AG04449 (cell line): ENCODE results near the gene XPO6.
"Not testable (repeated sequence)": the region's sequence is repeated elsewhere in the genome, so short reads cannot be mapped to it uniquely, and the experiment has no call there.

ENCODE experiments used
- CTCF ChIA-PET: fragments of 350-600 bp; formaldehyde crosslinking; extraction: SDS; loops from one replicate; lab custom pipeline; 2021; ENCODE audit warnings: antibody characterized with exemption; lab: Yijun Ruan, JAX
- POLR2A ChIA-PET: fragments of 400-600, 350-600 bp; formaldehyde crosslinking; extraction: SDS; loops from one replicate; lab custom pipeline; 2020; ENCODE audit warnings: antibody characterized with exemption, inconsistent platforms; lab: Yijun Ruan, JAX
- DNase-seq: peaks from one replicate; pipeline ENCODE4 v3.0.0-alpha.2; 2010; ENCODE audit warnings: low read depth, low spot score
- H3K4me3 ChIP-seq: 2 replicates; pipeline ENCODE4 v1.5.1; 2011; ENCODE audit warnings: low read depth, mild to moderate bottlenecking, control low read depth, low read length
- TF ChIP-seq, protein P1 (sequence below): IDR thresholded peaks from one replicate; pipeline ENCODE4 v1.5.1; 2011; ENCODE audit warnings: mild to moderate bottlenecking, moderate library complexity, low read length, control low read depth, inconsistent platforms; ENCODE audit not compliant: insufficient read depth; ENCODE audit errors: missing control alignments

The XPO6 gene

DNA sequence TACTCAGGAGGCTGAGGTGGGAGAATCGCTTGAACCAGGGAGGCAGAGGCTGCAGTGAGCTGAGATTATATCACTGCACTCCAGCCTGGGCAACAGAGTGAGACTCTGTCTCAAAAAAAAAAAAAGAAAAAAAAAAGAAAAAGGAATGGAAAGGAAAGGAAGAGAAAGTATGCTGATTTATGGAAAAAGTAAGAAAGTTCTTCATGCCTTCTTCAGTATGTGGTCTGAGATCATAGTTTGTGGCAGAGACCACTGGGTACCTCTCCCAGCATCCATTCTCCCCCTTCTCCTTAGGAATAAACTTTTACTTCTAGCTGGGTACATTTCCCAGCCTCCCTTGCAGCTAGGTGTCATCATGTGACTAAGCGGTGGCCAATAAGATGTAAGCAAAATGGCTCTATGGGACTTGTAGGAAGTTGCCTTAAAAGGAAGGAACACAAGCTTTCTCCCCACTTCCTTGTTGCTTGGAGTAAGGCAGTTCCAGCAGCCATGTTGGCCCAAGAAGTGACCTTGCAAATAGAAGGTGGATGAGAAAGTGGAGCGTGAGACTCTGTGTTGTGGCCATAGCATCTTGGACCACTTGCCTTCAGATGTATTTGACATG, 26.1 kb upstream of the XPO6 start:
- POLR2A ChIA-PET, result interaction anchor here (0.6 kb wide), 1 partner anchor 20 kb away, joined by 3 read pairs; no protein-coding TSS in a partner anchor

DNA sequence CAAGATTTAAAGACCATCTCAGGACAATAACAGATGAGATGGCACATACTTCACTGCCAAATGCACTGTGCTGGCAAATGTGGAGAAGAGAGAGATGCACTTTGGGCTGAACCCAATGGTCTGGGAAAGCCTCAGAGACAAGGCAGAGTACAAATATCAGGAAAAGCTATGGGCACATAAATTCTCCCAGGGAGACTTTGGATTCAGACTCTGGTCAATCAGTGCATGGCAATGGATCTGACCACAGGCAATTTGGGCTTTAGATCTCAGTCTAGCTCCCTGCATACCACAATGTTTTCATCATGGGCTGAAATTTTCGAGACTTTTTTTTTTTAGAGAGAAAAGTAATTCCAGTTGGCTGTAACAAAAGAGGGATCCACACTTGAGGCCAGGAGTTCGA, 20.0 kb upstream of the XPO6 start:
- POLR2A ChIA-PET, result no interaction called here
- DNase-seq, result no peak
- TF ChIP-seq, protein P1, sequence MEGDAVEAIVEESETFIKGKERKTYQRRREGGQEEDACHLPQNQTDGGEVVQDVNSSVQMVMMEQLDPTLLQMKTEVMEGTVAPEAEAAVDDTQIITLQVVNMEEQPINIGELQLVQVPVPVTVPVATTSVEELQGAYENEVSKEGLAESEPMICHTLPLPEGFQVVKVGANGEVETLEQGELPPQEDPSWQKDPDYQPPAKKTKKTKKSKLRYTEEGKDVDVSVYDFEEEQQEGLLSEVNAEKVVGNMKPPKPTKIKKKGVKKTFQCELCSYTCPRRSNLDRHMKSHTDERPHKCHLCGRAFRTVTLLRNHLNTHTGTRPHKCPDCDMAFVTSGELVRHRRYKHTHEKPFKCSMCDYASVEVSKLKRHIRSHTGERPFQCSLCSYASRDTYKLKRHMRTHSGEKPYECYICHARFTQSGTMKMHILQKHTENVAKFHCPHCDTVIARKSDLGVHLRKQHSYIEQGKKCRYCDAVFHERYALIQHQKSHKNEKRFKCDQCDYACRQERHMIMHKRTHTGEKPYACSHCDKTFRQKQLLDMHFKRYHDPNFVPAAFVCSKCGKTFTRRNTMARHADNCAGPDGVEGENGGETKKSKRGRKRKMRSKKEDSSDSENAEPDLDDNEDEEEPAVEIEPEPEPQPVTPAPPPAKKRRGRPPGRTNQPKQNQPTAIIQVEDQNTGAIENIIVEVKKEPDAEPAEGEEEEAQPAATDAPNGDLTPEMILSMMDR, result no peak
- CTCF ChIA-PET, result interaction anchor here (0.6 to 1.2 kb wide), 3 partner anchors 14 to 47 kb away, joined by 3 read pairs; no protein-coding TSS in a partner anchor
- H3K4me3 ChIP-seq, result no peak overlapping the region

More for the DNA sequence above, 26.1 kb upstream of the XPO6 start:
- no peak overlapping the region for H3K4me3 ChIP-seq
- DNase-seq, result no peak
- CTCF ChIA-PET, result interaction anchor here (1.3 kb wide), 1 partner anchor 40 kb away, joined by 4 read pairs; no protein-coding TSS in a partner anchor
- TF ChIP-seq, protein P1, result no peak

DNA sequence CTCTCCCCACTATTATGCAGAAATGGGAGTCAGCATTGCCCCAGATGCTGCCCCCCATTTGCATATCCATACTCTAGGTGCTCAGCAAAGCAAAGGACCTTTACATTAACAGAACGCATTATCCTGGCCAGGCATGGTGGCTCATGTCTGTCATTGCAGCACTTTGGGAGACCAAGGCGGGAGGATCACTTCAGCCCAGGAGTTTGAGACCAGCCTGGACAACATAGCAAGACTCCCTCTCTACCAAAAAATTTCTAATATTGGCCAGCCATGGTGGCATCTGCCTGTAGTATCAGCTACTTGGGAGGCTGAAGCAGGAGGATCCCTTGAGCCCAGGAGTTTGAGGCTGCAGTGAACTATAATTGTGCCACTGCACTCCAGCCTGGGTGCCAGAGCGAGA, 12.1 kb upstream of the XPO6 start:
- H3K4me3 ChIP-seq, DNase-seq, POLR2A ChIA-PET, CTCF ChIA-PET: not testable (repeated sequence)

DNA sequence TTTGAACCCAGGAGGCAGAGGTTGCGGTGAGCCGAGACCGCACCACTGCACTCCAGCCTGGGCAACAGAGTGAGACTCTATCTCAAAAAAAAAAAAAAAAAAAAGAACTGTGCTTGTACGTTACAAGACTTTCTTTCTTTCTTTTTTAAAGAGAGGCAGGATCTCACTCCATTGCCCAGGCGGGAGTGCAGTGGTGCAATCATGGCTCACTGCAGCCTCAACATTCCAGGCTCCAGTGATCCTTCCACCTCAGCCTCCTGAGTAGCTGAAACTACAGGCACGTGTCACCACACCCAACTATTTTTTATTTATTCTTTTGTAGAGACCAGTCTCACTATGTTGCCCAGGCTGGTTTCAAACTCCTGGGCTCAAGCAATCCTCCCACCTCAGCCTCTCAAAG, 8.0 kb upstream of the XPO6 start:
- POLR2A ChIA-PET, H3K4me3 ChIP-seq, DNase-seq: not testable (repeated sequence)
- CTCF ChIA-PET, result interaction anchor here (0.6 to 0.9 kb wide), 2 partner anchors 88 to 91 kb away, joined by 3 read pairs; no protein-coding TSS in a partner anchor

DNA sequence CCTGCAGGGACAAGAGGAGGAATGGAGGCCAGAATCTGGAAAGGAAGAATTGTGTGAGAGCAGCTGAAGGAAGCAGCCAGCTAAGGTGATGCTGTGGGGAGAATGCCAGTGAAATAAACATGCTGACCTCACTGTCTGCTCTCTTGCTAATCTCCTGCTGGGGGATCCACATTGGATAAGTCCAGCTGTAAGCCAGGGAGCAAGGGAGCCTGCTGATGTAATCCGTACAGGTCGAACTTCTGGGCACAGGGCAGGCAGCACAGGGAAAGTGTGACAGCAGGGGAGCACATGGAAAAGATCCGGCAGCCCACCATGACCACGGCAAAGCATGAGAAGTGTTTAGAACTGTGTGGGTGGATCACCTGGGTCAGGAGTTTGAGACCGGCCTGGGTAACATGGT, 7.5 kb upstream of the XPO6 start:
- no peak for DNase-seq
- no peak overlapping the region for H3K4me3 ChIP-seq
- CTCF ChIA-PET, result no interaction called here
- POLR2A ChIA-PET, result no interaction called here
- TF ChIP-seq, protein P1, result no peak

DNA sequence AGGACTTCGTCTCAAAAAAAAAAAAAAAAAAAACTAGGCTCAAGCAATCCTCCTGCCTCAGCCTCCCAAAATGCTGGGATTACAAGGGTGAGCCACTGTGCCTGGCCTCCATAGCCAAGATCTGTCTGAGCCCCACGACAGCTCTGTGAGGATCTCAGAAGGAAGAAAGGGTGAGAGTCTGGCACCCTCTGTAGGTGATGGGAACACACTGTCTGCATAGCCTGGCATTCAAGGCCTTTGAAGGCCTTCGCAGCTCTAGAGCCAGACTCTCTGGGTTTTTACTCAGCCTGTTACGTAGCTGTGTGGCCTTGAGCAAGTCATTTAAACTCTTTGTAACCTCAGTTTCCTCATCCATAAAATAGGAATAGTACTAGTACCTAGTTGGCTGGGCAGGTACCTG, 6.3 kb upstream of the XPO6 start:
- POLR2A ChIA-PET, result interaction anchor here (0.7 kb wide), 1 partner anchor 20 kb away, joined by 3 read pairs; no protein-coding TSS in a partner anchor
- no peak overlapping the region for H3K4me3 ChIP-seq
- CTCF ChIA-PET, result interaction anchor here (0.7 to 3.2 kb wide), 19 partner anchors 14 to 578 kb away, joined by 3 to 27 read pairs (median 4); no protein-coding TSS in a partner anchor
- DNase-seq, result no peak
- TF ChIP-seq, protein P1, result peak; percentile 75

DNA sequence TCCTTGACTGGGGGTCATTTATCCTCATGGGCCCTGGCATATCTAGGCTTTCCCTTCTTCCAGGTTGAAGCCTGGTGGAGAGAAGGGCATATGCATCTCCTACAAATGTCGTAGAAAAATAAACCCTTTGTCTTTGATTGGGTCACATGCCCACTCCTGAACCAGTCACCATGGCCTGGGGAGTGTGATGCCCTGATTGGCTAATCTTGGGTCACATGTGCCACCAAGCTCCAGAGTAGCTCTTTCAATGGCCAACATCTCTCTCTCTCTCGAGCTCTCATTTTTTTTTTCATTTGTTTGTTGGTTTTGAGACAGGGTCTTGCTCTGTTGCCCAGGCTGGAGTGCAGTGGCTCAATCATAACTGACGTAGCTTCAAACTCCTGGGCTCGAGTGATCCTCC, 5.6 kb upstream of the XPO6 start:
- H3K4me3 ChIP-seq, result no peak overlapping the region
- POLR2A ChIA-PET, result interaction anchor here (0.8 kb wide), 1 partner anchor 23 kb away, joined by 3 read pairs; no protein-coding TSS in a partner anchor
- CTCF ChIA-PET, result interaction anchor here (0.6 to 3.2 kb wide), 13 partner anchors 13 to 577 kb away, joined by 3 to 27 read pairs (median 4); no protein-coding TSS in a partner anchor
- no peak for DNase-seq
- TF ChIP-seq, protein P1, result no peak
